Subcutaneous abdominal adipose tissue (tissue), 5 donors: ENCODE results near the gene ALPK3.

ENCODE experiments used
- H3K27ac ChIP-seq: one replicate; pipeline ENCODE4 v1.7.0; 2013; ENCODE audit warnings: low read depth, mild to moderate bottlenecking, inconsistent platforms, low read length, moderate library complexity
- H3K27me3 ChIP-seq, 5 donors: one replicate each; pipeline ENCODE4 v1.7.0; 2013; ENCODE audit warnings: low read length in 5 of 5, inconsistent platforms in 1 of 5; ENCODE audit not compliant: control insufficient read depth in 5 of 5, insufficient read depth in 4 of 5
- H3K36me3 ChIP-seq, 5 donors: one replicate each; pipeline ENCODE4 v1.7.0; 2013; ENCODE audit warnings: low read length in 5 of 5; ENCODE audit not compliant: control insufficient read depth in 5 of 5, insufficient read depth in 5 of 5
- H3K4me1 ChIP-seq, 5 donors: one replicate each; pipeline ENCODE4 v1.7.0; 2013; ENCODE audit warnings: low read length in 5 of 5, mild to moderate bottlenecking in 3 of 5, moderate library complexity in 1 of 5; ENCODE audit not compliant: control insufficient read depth in 5 of 5, insufficient read depth in 5 of 5
- H3K4me3 ChIP-seq, 5 donors: one replicate each; pipeline ENCODE4 v1.7.0; 2013; ENCODE audit warnings: low read length in 5 of 5, low read depth in 1 of 5
- H3K9ac ChIP-seq, 5 donors: one replicate each; pipeline ENCODE4 v1.7.0; 2013; ENCODE audit warnings: low read length in 5 of 5, mild to moderate bottlenecking in 4 of 5, moderate library complexity in 3 of 5
- H3K9me3 ChIP-seq, 5 donors: one replicate each; pipeline ENCODE4 v1.7.0; 2013; ENCODE audit warnings: low read length in 5 of 5; ENCODE audit not compliant: control insufficient read depth in 5 of 5
- donor health status: healthy.
- donor health status: healthy.
- donor health status: healthy.
- donor health status: healthy.
- donor health status: healthy.

The ALPK3 gene

DNA sequence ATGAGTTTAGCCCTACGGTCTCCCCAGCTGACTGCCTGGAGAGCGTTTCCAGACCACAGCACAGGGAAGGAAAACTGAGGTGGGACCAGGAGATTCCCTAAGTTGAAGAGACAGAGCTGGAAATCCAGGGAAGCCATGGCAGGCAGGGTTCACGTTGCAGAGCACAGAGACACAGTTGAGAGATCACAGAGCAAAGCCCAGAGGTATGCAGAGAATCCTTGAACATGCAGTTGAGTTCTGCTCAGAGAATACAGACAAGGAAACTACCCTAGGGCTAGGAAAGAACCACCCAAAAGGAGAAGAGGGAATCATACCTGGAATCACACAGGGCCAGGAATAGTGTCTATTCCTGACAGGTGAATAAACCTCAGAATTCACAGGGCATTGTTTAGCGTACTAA is 81.6 kb downstream of the ALPK3 start:
- H3K4me3 ChIP-seq: no peak overlapping the region
- H3K36me3 ChIP-seq: no peaks in the 10 kb centered on the region
- peaks cover 0 to 3% (median 0%) of the 10 kb centered on the region in 5 donors for H3K9me3 ChIP-seq
- H3K27me3 ChIP-seq: no peaks in the 10 kb centered on the region
- no peaks in the 10 kb centered on the region for H3K4me1 ChIP-seq
- H3K9ac ChIP-seq: no peak overlapping the region
- no peak overlapping the region for H3K27ac ChIP-seq

- no peak overlapping the region for H3K4me3 ChIP-seq
- H3K9me3 ChIP-seq: peaks cover 0 to 3% (median 0%) of the 10 kb centered on the region in 5 donors
- no peaks in the 10 kb centered on the region for H3K36me3 ChIP-seq
- no peaks in the 10 kb centered on the region for H3K27me3 ChIP-seq
- H3K4me1 ChIP-seq: peaks cover 0 to 10% (median 7%) of the 10 kb centered on the region in 5 donors
- no peak overlapping the region for H3K9ac ChIP-seq
- no peak overlapping the region for H3K27ac ChIP-seq
Observed at GRCh38 chr15:84899750-84900149, 82.6 kb downstream of the ALPK3 start.

- Histone ChIP-seq H3K9me3 (peaks cover 0 to 3% (median 0%) of the 10 kb centered on the region in 5 donors), H3K4me3 (no peak overlapping the region), H3K27me3 (no peaks in the 10 kb centered on the region), H3K36me3 (no peaks in the 10 kb centered on the region), H3K27ac (no peak overlapping the region), H3K9ac (no peak overlapping the region), H3K4me1 (peaks cover 0 to 19% (median 8%) of the 10 kb centered on the region in 5 donors)
Observed at GRCh38 chr15:84901540-84901939, 84.4 kb downstream of the ALPK3 start.

DNA sequence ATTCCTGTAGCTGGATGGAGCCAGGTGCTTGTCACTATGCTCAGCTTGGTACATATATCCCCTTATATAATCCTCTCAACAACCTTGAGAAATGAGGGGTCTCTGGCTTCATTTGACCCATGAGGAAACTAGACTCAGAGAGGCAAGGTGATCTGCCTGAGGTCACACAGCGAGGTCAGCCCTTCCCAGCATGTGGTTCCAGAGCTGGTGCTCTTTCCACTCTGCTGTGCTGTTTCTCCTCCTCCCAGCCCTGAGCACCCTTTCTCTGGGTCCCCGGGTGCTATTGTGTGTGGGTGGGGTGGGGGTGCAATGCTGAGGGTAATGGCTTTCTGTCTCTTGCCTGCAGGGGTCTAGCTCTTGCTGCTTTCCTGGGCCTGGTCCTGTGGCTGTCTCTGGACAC is 86.6 kb downstream of the ALPK3 start:
- no peaks in the 10 kb centered on the region for H3K36me3 ChIP-seq
- no peak overlapping the region for H3K9ac ChIP-seq
- H3K9me3 ChIP-seq: peaks cover 0 to 3% (median 0%) of the 10 kb centered on the region in 5 donors
- H3K27me3 ChIP-seq: no peaks in the 10 kb centered on the region
- H3K27ac ChIP-seq: no peak overlapping the region
- H3K4me1 ChIP-seq: peaks cover 0 to 19% (median 8%) of the 10 kb centered on the region in 5 donors
- no peak overlapping the region for H3K4me3 ChIP-seq

GRCh38 chr15:84904419-84904818 is 87.3 kb downstream of the ALPK3 start:
- peak overlapping the region in 1 of 5 donors; percentile 12 for H3K9ac ChIP-seq
- H3K9me3 ChIP-seq: peaks cover 0 to 3% (median 0%) of the 10 kb centered on the region in 5 donors
- no peak overlapping the region for H3K27ac ChIP-seq
- no peak overlapping the region for H3K4me3 ChIP-seq
- H3K4me1 ChIP-seq: peaks cover 0 to 19% (median 8%) of the 10 kb centered on the region in 5 donors
- H3K27me3 ChIP-seq: no peaks in the 10 kb centered on the region
- no peaks in the 10 kb centered on the region for H3K36me3 ChIP-seq

DNA sequence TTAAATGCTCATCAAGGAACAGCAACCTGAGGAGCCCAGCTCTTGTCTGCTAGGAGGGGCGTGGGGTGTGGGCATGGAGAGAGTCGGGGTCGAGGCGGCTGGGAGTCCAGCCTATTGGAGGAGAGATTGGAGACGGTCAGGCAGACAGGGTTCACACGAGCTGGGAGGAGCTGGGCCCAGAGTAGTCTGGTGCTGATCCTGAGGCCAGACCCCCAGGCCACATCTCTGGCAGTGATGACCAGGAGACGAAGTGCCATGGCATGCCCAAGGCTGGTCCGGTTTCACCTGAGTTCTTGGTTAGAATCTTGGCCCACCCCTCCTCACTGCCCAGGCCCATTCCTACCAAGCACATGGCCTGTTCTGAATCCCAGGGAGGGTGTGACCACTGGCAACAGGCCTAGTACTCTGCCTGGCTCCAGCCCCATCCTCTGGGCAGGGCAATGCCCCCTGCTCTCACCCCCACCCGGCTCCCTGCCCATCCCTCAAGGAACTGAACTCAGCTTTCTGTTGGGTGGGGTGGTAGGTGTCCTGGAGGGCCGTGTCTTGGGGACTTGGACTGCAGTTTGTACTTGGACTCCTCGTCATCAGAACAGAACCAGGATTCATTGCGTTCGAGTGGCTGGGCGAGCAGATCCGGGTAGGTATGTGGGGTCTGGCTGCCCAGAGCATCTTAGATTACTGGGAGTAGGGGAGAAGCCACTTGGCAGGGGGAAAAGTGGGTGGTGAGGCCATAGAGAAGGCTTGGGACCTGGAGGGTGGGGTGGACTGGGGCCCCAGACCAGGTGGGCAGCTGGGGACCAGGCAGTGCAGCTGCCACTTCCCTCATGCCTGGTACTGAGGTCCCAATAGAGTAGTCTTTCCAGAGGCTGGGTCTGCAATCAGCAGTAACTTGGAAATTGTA is 88.1 kb downstream of the ALPK3 start:
- H3K36me3 ChIP-seq: no peaks in the 10 kb centered on the region
- H3K9ac ChIP-seq: no peak overlapping the region
- no peak overlapping the region for H3K27ac ChIP-seq
- H3K4me1 ChIP-seq: peaks cover 0 to 19% (median 13%) of the 10 kb centered on the region in 5 donors
- peaks cover 0 to 3% (median 0%) of the 10 kb centered on the region in 5 donors for H3K9me3 ChIP-seq
- no peak overlapping the region for H3K4me3 ChIP-seq
- H3K27me3 ChIP-seq: no peaks in the 10 kb centered on the region

DNA sequence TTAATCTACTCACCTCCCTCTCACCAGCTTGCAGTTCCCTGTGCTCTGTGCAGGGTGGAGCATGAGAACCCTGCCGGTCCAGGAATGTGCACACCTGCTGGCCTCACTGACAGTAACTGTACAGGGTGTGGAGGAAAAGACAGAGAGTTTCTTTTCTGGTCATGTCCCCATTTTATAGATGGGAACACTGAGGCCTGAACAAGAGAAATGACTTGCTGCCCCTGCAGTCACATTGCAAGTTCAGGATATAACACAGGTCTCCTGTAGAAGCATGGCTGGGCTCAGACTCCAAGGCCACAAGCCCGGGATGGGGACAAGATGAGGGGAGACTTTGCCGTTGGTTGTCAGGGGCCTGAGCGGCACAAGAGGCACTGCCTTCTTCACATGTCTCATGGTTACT is 90.6 kb downstream of the ALPK3 start:
- no peaks in the 10 kb centered on the region for H3K9me3 ChIP-seq
- no peak overlapping the region for H3K27ac ChIP-seq
- H3K36me3 ChIP-seq: no peaks in the 10 kb centered on the region
- H3K4me3 ChIP-seq: no peak overlapping the region
- H3K9ac ChIP-seq: no peak overlapping the region
- H3K27me3 ChIP-seq: no peaks in the 10 kb centered on the region
- peaks cover 10 to 40% (median 36%) of the 10 kb centered on the region in 5 donors for H3K4me1 ChIP-seq

DNA sequence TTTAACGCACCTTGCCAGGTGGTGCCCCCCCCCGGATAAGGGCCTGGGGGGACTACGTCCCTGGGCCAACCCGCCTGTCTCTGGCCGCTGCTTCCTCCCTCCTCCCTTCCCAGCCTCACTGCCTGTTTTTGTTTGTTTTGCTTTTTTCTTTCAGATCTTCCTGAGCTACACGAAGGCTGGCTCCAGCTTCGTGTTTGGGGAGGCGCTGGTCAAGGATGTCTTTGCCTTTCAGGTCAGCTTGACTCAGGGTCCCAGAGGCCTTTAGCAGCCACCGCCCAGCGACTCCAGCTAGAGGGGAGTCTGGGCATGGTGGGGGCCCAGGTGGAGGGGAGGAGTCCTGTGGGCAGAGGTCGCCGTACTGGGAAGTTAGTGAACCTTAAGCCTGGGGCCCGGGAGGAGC is 91.4 kb downstream of the ALPK3 start:
- Histone ChIP-seq H3K27ac (no peak overlapping the region), H3K9me3 (no peaks in the 10 kb centered on the region), H3K4me1 (peaks cover 10 to 48% (median 44%) of the 10 kb centered on the region in 5 donors), H3K4me3 (no peak overlapping the region), H3K36me3 (no peaks in the 10 kb centered on the region), H3K9ac (no peak overlapping the region), H3K27me3 (no peaks in the 10 kb centered on the region)

DNA sequence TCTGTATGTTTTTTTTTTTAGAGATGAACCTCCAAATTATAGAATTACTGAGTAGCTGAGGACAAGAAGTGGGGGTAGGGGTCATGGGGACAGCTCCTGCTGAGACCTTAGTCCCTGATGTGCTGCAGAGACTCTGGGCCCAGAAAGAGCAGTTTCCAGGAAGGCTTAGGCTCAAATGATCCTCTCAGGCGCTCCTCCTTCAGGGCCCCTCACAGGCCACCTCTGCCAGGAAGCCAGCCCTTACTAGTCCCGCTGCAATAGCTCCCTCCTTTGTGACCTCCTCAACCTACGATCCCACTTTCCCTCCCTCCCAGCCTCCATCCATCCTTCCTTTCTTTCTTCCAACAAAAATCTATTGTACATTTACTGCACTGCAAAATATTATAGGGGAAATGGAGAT is 91.9 kb downstream of the ALPK3 start:
- no peak overlapping the region for H3K4me3 ChIP-seq
- peaks cover 10 to 50% (median 45%) of the 10 kb centered on the region in 5 donors for H3K4me1 ChIP-seq
- H3K27me3 ChIP-seq: no peaks in the 10 kb centered on the region
- H3K9me3 ChIP-seq: no peaks in the 10 kb centered on the region
- H3K27ac ChIP-seq: no peak overlapping the region
- no peak overlapping the region for H3K9ac ChIP-seq
- no peaks in the 10 kb centered on the region for H3K36me3 ChIP-seq

DNA sequence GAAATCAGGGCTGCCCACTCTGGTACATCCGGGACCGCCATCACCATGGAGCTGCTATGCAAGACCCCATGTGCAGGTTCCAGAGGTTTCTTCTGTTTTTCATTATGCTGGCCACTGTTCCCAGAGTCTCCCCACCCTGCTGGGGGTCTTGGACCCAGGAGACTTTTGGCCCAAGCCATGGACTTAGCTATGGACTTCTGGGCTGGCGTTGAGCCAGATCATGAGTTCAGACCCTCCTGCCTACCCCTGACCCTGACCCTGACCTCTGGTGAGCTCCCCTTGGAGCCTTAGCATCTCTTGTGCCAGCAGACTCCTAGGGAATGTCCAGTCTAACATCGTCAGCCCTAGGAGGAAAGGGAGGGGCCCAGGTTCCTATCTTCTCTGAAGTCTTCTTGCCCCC is 92.6 kb downstream of the ALPK3 start:
- Histone ChIP-seq H3K27ac (peak overlapping the region; percentile 90), H3K4me1 (peaks cover 15 to 50% (median 45%) of the 10 kb centered on the region in 5 donors), H3K36me3 (no peaks in the 10 kb centered on the region), H3K9me3 (no peaks in the 10 kb centered on the region), H3K27me3 (no peaks in the 10 kb centered on the region), H3K9ac (no peak overlapping the region), H3K4me3 (no peak overlapping the region)
